Peyer's patch (tissue), 4 donors: ENCODE results near the gene RYR1. TPM values are rescaled to one million over a fixed set of nuclear protein-coding genes. Genes with fewer than 3 reads are reported as not detected.
A peak's percentile ranks its signal among the peaks of the same experiment; 100 is the strongest.
"Not testable (repeated sequence)": the region's sequence is repeated elsewhere in the genome, so short reads cannot be mapped to it uniquely, and the experiment has no call there.

Source experiments
- DNase-seq, 3 donors: peaks; one replicate each; pipeline ENCODE4 v3.0.0-alpha.2; 2017 to 2019
- H3K27ac ChIP-seq, 4 donors: fragments of 200-600 bp; sonication (generic); one replicate each; pipeline ENCODE4 v1.5.1; 2016 to 2019
- H3K27me3 ChIP-seq, 2 donors: fragments of 200-600 bp; sonication (generic); one replicate each; pipeline ENCODE4 v1.5.1; 2019
- H3K36me3 ChIP-seq, 3 donors: fragments of 200-600 bp; sonication (generic); one replicate each; pipeline ENCODE4 v1.5.1; 2016 to 2019
- H3K4me1 ChIP-seq, 4 donors: fragments of 200-600 bp; sonication (generic); one replicate each; pipeline ENCODE4 v1.5.1; 2016 to 2019
- H3K4me3 ChIP-seq, 4 donors: fragments of 200-600 bp; sonication (generic); 1 replicate in 3 of 4; 2 replicates in 1 of 4; pipeline ENCODE4 v1.5.1; 2016 to 2019; ENCODE audit warnings: mild to moderate bottlenecking in 1 of 4
- H3K9me3 ChIP-seq, 4 donors: fragments of 200-600 bp; sonication (generic); one replicate each; pipeline ENCODE4 v1.5.1; 2016 to 2019; ENCODE audit warnings: mild to moderate bottlenecking in 1 of 4
- CTCF ChIP-seq, 6 experiments: fragments of 450-650 bp in 4 of 6; fragments of 200-600 bp in 2 of 6; sonication (generic) in 1 of 6; IDR thresholded peaks; one replicate each; pipeline ENCODE4 v1.5.1; 2017 to 2019; ENCODE audit warnings: antibody characterized with exemption in 6 of 6, mild to moderate bottlenecking in 3 of 6, moderate library complexity in 1 of 6
- POLR2A ChIP-seq, 2 donors: fragments of 450-650 bp; IDR thresholded peaks; one replicate each; pipeline ENCODE4 v1.5.1; 2017; ENCODE audit warnings: antibody characterized with exemption in 2 of 2, mild to moderate bottlenecking in 2 of 2, moderate library complexity in 2 of 2
- total RNA-seq, 4 donors: library from RNA; depleted of rRNA; stranded (reverse); fragments of >200 nt; gene quantifications; one replicate each; pipeline ENCODE4 v1.1.0, GENCODE V29; 2016

The RYR1 gene
- total RNA-seq, 4 donors from 2014 or later, result 0.35 to 4.6 (median 3.4) TPM

GRCh38 chr19:38619361-38620174 is 186.1 kb downstream of the RYR1 start:
- TF ChIP-seq POLR2A (IDR thresholded peaks at IDR 0.05) (no peak), CTCF (IDR thresholded peaks at IDR 0.05) (no peak)
- peak overlapping the region; percentile 64 to 89 (median 74) for H3K4me3 ChIP-seq
- peaks cover 0 to 21% (median 6%) of the 10 kb centered on the region in 4 donors for H3K4me1 ChIP-seq
- no peak for DNase-seq
- peak overlapping the region; percentile 82 to 98 (median 84) for H3K27ac ChIP-seq
- H3K36me3 ChIP-seq, result peaks cover 0 to 42% (median 6%) of the 10 kb centered on the region in 3 donors
- no peaks in the 10 kb centered on the region for H3K27me3 ChIP-seq
- no peaks in the 10 kb centered on the region for H3K9me3 ChIP-seq

GRCh38 chr19:38624822-38625221 is 191.3 kb downstream of the RYR1 start:
- no peak overlapping the region for H3K27ac ChIP-seq
- H3K4me3 ChIP-seq, result no peak overlapping the region
- H3K4me1 ChIP-seq, result peaks cover 0 to 5% (median 4%) of the 10 kb centered on the region in 4 donors
- H3K27me3 ChIP-seq, result no peaks in the 10 kb centered on the region
- TF ChIP-seq CTCF (IDR thresholded peaks at IDR 0.05) (no peak), POLR2A (IDR thresholded peaks at IDR 0.05) (no peak)
- no peak for DNase-seq
- peaks cover 0 to 94% (median 6%) of the 10 kb centered on the region in 3 donors for H3K36me3 ChIP-seq
- H3K9me3 ChIP-seq, result no peaks in the 10 kb centered on the region

- Histone ChIP-seq H3K4me3 (no peak overlapping the region), H3K36me3 (peaks cover 0 to 94% (median 2%) of the 10 kb centered on the region in 3 donors), H3K27me3 (no peaks in the 10 kb centered on the region), H3K4me1 (no peaks in the 10 kb centered on the region), H3K9me3 (no peaks in the 10 kb centered on the region), H3K27ac (no peak overlapping the region)
- DNase-seq, result no peak
- TF ChIP-seq POLR2A (IDR thresholded peaks at IDR 0.05), result no peak
- no peak for TF ChIP-seq CTCF (IDR thresholded peaks at IDR 0.05)
Measured at GRCh38 chr19:38626401-38626800, 192.9 kb downstream of the RYR1 start.

- no peak for DNase-seq
- H3K27ac ChIP-seq, result no peak overlapping the region
- peaks cover 0 to 84% (median 0%) of the 10 kb centered on the region in 3 donors for H3K36me3 ChIP-seq
- H3K4me1 ChIP-seq, result no peaks in the 10 kb centered on the region
- H3K27me3 ChIP-seq, result no peaks in the 10 kb centered on the region
- no peak overlapping the region for H3K4me3 ChIP-seq
- H3K9me3 ChIP-seq, result no peaks in the 10 kb centered on the region
- TF ChIP-seq POLR2A (IDR thresholded peaks at IDR 0.05) (no peak), CTCF (IDR thresholded peaks at IDR 0.05) (no peak)
Measured at GRCh38 chr19:38629568-38629967, 196.1 kb downstream of the RYR1 start.

GRCh38 chr19:38631301-38631700 is 197.8 kb downstream of the RYR1 start:
- not testable (repeated sequence) for DNase-seq, H3K4me3 ChIP-seq, H3K27me3 ChIP-seq, H3K27ac ChIP-seq, H3K9me3 ChIP-seq
- H3K4me1 ChIP-seq, result peaks cover 0 to 16% (median 3%) of the 10 kb centered on the region in 4 donors
- peaks cover 0 to 81% (median 0%) of the 10 kb centered on the region in 3 donors for H3K36me3 ChIP-seq

- Histone ChIP-seq H3K36me3 (peaks cover 0 to 74% (median 0%) of the 10 kb centered on the region in 3 donors), H3K4me1 (peaks cover 0 to 21% (median 4%) of the 10 kb centered on the region in 4 donors)
- not testable (repeated sequence) for H3K4me3 ChIP-seq, DNase-seq, H3K9me3 ChIP-seq, H3K27ac ChIP-seq, H3K27me3 ChIP-seq
Measured at GRCh38 chr19:38631811-38632475, 198.5 kb downstream of the RYR1 start.
